Measurements from ENCODE around the gene RUNDC1.

- TF ChIP-seq CTCF (IDR thresholded peaks at IDR 0.05) (no peak), POLR2AphosphoS5 (IDR thresholded peaks at IDR 0.05) (no peak)
These were observed 48.0 kb downstream of the RUNDC1 start for GRCh38 chr17:43028221-43028861.
